Measurements from ENCODE around the gene IFITM10.

DNA sequence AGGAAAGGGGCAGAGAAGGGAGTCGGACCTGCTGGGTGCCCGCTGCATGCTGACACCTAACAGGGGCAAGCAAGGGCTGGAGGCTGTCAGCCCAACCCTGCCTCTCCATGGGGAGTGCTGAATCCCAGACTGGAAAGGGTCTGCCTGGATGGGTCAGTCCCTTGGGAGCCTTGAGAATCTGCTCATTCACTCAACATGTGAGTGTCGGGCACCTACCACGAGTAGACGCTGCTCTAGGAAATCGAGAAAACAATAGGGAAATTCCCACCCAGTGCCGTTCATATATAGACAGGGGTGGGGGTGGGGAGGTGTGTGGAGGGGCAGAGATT lies 17.7 kb upstream of the IFITM10 start:
- TF ChIP-seq, protein P1, sequence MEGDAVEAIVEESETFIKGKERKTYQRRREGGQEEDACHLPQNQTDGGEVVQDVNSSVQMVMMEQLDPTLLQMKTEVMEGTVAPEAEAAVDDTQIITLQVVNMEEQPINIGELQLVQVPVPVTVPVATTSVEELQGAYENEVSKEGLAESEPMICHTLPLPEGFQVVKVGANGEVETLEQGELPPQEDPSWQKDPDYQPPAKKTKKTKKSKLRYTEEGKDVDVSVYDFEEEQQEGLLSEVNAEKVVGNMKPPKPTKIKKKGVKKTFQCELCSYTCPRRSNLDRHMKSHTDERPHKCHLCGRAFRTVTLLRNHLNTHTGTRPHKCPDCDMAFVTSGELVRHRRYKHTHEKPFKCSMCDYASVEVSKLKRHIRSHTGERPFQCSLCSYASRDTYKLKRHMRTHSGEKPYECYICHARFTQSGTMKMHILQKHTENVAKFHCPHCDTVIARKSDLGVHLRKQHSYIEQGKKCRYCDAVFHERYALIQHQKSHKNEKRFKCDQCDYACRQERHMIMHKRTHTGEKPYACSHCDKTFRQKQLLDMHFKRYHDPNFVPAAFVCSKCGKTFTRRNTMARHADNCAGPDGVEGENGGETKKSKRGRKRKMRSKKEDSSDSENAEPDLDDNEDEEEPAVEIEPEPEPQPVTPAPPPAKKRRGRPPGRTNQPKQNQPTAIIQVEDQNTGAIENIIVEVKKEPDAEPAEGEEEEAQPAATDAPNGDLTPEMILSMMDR (IDR thresholded peaks at IDR 0.05; ENCODE audit: low read depth, low read length) = no peak
- TF ChIP-seq, protein P2, sequence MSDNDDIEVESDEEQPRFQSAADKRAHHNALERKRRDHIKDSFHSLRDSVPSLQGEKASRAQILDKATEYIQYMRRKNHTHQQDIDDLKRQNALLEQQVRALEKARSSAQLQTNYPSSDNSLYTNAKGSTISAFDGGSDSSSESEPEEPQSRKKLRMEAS (IDR thresholded peaks at IDR 0.05; ENCODE audit: low read depth, low read length) = no peak
- TF ChIP-seq POLR2A (IDR thresholded peaks at IDR 0.05; ENCODE audit: extremely low read depth, insufficient read length) = no peak
- TF ChIP-seq MYC (IDR thresholded peaks at IDR 0.05; ENCODE audit: low read depth, low read length) = no peak

Data from NB4 (cell line).